HG03575 (cell line): ENCODE results near the gene SIGLEC10.
"Not testable (repeated sequence)": the region's sequence is repeated elsewhere in the genome, so short reads cannot be mapped to it uniquely, and the experiment has no call there.

ENCODE experiments used
- ATAC-seq: cut with Tn5 transposase; IDR thresholded peaks from one replicate; pipeline ENCODE4 v1.9.1; 2021; ENCODE audit not compliant: unreplicated experiment, insufficient number of reproducible peaks, low FRiP score; ENCODE audit errors: extremely low read depth

SIGLEC10 gene

GRCh38 chr19:51417107-51417809, at the start of gene SIGLEC10:
SIGLEC10 (minus strand) TSS chr19:51417642; CDS start chr19:51417581, 61 bp downstream.
- no peak for ATAC-seq

- ATAC-seq: no peak
Observed at GRCh38 chr19:51466723-51467122, 49.3 kb upstream of the SIGLEC10 start.

GRCh38 chr19:51463976-51464581, 46.6 kb upstream of the SIGLEC10 start:
- not testable (repeated sequence) for ATAC-seq

- ATAC-seq: no peak
Observed at GRCh38 chr19:51462681-51463080, 45.2 kb upstream of the SIGLEC10 start.

GRCh38 chr19:51462276-51462675, 44.8 kb upstream of the SIGLEC10 start:
- ATAC-seq: no peak

- ATAC-seq: no peak
Observed at GRCh38 chr19:51461723-51462161, 44.3 kb upstream of the SIGLEC10 start.

GRCh38 chr19:51460164-51460992, 42.9 kb upstream of the SIGLEC10 start:
- no peak for ATAC-seq

GRCh38 chr19:51458899-51459505, 41.6 kb upstream of the SIGLEC10 start:
- no peak for ATAC-seq

- ATAC-seq: no peak
Observed at GRCh38 chr19:51458051-51458645, 40.7 kb upstream of the SIGLEC10 start, which contains the start of gene SIGLEC8. SIGLEC8 (minus strand) TSS chr19:51458454; CDS start chr19:51458387, 67 bp downstream.

GRCh38 chr19:51457351-51458013, 40.0 kb upstream of the SIGLEC10 start:
- ATAC-seq: no peak

- ATAC-seq: no peak
Observed at GRCh38 chr19:51456541-51457290, 39.3 kb upstream of the SIGLEC10 start.

GRCh38 chr19:51450730-51451307, 33.4 kb upstream of the SIGLEC10 start:
- no peak for ATAC-seq

GRCh38 chr19:51448411-51449016, 31.1 kb upstream of the SIGLEC10 start:
- no peak for ATAC-seq

- ATAC-seq: no peak
Observed at GRCh38 chr19:51448011-51448410, 30.6 kb upstream of the SIGLEC10 start.

- ATAC-seq: not testable (repeated sequence)
Observed at GRCh38 chr19:51447510-51447909, 30.1 kb upstream of the SIGLEC10 start.

GRCh38 chr19:51441410-51442390, 24.3 kb upstream of the SIGLEC10 start:
- peak; percentile 84 for ATAC-seq
